Astrocyte (in vitro differentiated cells and primary cell): ENCODE data around the gene SLC4A2.

ENCODE experiments used
- EZH2 ChIP-seq: IDR thresholded peaks from 2 replicates; pipeline ENCODE4 v1.6.1; 2012; ENCODE audit warnings: mild to moderate bottlenecking, low read length, inconsistent platforms; ENCODE audit not compliant: insufficient read depth
- TF ChIP-seq, protein P1 (sequence below): IDR thresholded peaks from 2 replicates; pipeline ENCODE4 v1.5.1; 2011; ENCODE audit warnings: low read depth, mild to moderate bottlenecking, inconsistent platforms, low read length, moderate library complexity; ENCODE audit not compliant: insufficient read depth

DNA sequence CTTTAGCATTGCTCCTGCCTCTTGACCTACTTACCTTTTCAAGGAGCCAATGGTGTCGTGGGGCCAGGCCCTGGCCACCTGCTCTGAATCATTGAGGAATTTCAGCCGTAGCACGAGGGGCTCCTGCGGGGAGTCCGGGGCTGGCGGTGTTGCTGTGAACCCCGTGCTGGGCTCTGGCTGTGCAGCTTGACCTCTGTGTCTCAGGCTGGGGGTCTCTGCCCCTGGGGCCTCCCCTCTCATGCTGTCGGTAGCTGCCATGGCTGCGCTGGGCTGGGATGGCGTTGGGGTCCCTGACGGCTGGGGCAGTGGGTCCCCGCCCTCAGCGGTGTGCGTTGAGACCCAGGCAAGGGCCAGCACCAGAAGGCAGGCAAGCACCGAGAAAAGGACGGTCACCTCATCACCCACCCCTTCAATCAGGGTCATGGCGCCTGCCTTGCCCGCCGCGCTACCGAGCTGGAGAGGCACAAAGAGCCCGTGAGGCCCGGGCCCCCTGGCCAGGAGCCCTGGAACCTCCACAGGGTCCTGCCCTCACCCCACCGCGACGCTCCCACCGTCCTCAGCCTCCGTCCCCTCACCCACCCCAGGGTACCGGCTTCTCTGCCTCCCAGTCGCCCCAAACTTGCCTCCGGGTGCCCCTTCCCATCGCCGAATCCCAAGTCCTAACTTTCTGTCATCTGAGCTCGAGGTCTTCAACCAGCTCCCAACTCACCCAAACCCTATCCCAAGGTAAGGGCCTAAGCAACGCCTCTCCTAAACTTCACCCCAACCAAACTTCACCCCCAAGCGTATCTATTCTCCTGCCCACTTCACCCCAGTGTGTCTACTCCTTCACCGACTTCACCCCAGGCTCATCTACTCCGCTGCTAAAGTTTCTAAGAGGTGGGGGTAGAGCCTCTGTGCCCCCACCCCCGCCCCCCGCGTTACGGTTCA is 23.0 kb downstream of the SLC4A2 start:
- TF ChIP-seq, protein P1, sequence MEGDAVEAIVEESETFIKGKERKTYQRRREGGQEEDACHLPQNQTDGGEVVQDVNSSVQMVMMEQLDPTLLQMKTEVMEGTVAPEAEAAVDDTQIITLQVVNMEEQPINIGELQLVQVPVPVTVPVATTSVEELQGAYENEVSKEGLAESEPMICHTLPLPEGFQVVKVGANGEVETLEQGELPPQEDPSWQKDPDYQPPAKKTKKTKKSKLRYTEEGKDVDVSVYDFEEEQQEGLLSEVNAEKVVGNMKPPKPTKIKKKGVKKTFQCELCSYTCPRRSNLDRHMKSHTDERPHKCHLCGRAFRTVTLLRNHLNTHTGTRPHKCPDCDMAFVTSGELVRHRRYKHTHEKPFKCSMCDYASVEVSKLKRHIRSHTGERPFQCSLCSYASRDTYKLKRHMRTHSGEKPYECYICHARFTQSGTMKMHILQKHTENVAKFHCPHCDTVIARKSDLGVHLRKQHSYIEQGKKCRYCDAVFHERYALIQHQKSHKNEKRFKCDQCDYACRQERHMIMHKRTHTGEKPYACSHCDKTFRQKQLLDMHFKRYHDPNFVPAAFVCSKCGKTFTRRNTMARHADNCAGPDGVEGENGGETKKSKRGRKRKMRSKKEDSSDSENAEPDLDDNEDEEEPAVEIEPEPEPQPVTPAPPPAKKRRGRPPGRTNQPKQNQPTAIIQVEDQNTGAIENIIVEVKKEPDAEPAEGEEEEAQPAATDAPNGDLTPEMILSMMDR = no peak
- no peak for TF ChIP-seq EZH2
